Lung microvascular endothelial cell (primary cell): ENCODE data around the gene CACNB4. TPM values are rescaled to one million over a fixed set of nuclear protein-coding genes. Genes with fewer than 3 reads are reported as not detected.

ENCODE experiments used
- DNase-seq, 2 donors: peaks; one replicate each; pipeline versions ENCODE4 v3.0.0 to v3.0.0-alpha.2; 2010; ENCODE audit warnings: low read depth in 2 of 2
- total RNA-seq: library from RNA; depleted of rRNA; stranded (reverse); fragments of >200 nt; gene quantifications from 2 replicates; pipeline ENCODE4 v1.2.1, GENCODE V29; 2014

Gene CACNB4
- total RNA-seq, 1 donor from 2014 or later: under 0.01 TPM

- DNase-seq: no peak
These were observed 9.6 kb downstream of the CACNB4 start for GRCh38 chr2:152089238-152089637.

DNA sequence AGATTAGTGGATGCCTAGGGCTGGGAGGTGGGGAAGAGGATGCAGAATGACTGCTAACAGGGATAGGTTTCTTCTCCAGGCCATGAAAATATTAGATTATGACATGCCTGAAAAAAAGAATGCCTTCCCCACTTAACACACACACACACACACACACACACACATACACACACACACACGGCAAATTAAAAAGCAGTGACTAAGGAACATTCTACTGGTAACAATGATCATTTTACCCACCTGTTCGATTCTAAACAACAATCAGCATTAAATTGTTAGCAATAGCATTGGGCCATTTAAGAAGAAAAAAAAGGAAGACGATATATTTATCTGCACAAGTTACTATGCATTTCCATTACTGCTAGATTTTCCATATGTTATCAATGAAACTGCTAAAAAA, 10.8 kb downstream of the CACNB4 start:
- no peak for DNase-seq

GRCh38 chr2:152086231-152086630, 12.6 kb downstream of the CACNB4 start:
- no peak for DNase-seq

DNA sequence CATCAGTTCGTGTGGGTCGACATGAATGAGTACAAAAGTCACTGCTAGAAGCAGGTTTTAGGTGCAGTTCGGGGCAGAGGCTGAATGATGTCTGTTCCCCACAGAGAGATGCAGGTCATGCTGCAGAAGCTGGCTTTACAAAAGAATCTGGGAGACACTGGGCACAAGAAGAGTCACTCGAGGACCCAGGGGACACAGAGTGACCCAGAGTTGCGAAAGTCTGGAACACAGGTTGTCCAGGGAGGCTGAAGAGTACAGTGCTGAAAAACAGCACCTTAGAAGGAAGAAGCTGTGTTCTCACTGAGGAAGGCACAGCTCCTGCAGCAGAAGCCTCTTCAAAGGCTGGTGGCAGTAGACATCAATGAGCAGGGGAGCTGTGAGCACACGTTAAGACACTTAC, 14.8 kb downstream of the CACNB4 start:
- DNase-seq: no peak

- no peak for DNase-seq
These were observed 15.5 kb downstream of the CACNB4 start for GRCh38 chr2:152083202-152083875.

DNA sequence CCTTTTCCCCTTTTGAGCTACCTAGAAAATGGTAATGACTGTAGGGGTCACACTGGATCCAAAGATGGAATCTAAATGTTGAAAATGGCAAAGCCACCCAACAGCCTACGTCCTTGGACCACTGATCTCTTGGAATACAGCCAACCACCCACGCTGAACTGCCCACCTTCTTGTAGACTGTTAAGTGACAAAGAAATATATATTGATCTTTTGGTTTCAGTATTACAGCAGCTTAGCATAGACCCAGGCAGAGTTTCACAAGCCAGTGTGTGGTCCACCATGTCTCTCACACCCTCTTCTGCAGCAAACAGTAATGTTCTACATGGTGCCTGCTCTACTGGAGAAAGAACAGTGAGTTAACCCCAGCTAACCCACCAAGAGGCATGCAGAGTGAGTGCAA, 20.2 kb downstream of the CACNB4 start:
- no peak for DNase-seq

DNA sequence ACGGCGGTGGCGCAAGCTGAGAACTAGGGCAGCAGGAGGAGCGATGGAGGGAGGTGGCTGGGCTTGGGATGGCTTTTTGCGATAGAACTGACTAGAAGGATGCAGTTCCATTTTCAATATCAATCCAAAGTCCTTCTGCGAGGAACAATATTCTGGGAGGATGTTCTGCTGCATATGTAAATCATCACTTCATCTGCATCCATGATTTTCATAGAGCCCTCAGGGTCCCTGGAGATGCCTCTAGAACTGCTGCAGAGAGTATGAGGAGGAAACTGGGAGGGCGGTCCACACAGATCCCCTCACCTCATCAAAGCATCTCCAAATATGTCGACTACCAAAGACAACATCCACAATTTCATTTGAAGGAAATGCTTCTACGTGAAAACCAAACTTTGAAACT, 20.8 kb downstream of the CACNB4 start:
- DNase-seq: no peak

GRCh38 chr2:152075461-152076050, 23.3 kb downstream of the CACNB4 start:
- DNase-seq: no peak

DNA sequence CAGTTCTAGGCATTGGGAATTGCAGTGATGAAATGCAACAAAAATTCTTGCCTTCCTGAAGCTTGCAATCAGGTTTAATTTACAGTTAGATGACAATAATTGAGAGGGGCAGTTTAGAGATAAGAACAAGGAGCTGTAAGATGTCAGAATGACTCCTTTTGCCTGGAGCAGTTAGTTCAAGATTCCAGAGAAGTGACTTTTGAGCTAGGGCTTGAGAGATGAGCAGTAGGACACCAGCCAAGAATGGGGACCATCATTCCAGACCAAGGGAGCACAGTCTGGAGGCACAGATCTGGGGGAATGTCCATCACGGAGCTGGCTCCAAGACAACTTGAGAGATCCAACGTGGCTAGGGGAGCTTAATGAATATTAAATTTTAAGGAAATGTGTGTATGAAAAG, 26.8 kb downstream of the CACNB4 start:
- no peak for DNase-seq

GRCh38 chr2:152071518-152071917, 27.3 kb downstream of the CACNB4 start:
- DNase-seq: no peak

- no peak for DNase-seq
These were observed 27.8 kb downstream of the CACNB4 start for GRCh38 chr2:152071092-152071491.

GRCh38 chr2:152068226-152068625, 30.6 kb downstream of the CACNB4 start:
- no peak for DNase-seq

DNA sequence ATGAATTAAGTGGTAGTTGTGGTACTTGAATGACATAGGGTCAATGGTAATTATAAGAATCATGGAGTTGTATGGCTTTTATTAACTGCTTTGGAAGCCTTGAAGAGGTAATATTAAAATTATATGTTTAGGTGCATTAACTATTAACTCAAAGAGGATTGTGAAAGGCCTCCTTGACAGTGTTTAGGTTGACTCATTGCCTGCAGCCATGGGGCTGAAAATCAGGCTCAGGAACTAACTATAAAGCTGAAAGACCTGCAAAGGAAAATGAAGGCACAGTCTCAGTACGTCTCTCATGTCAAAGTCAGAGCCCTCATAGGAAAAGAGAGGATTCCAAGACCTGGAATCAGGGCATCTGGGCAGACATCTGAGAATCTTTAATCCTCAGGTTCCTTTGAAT, 31.0 kb downstream of the CACNB4 start:
- no peak for DNase-seq

DNA sequence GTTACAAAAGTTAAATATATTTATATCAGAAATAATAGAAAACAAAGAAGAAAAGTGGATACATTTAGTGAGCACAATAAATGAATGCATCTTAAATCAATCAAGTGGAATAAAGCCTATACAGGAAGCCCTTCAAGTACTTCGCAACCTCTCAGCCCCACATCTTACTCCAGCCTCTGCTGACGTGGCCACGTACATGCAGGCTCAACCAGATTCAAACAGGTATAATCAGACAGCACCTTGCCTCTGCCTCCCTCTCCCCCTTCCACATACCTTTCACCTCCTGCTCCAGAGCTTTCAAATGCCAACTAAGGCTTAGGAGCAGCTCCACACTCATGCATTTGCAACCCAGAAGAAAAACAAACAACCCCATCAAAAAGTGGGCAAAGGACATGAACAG, 32.9 kb downstream of the CACNB4 start:
- DNase-seq: no peak

DNA sequence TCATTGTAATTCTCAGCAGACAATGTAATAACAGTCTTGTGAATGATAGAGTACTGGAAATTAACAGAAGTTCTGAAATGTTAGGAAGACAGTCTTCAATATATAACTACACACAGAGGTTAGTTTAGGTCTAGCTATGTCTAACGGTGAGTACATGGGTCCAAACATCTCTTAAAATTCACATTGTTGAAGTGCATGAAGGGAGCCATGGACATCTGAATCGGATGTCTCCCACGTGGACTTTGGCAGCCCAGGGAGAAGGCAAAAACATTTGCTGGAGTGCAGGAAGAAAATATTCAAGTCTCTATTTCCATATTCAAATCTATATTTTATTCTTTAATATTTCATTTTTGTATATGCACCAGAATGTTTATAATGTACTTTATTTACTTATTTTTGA, 34.8 kb downstream of the CACNB4 start:
- no peak for DNase-seq

DNA sequence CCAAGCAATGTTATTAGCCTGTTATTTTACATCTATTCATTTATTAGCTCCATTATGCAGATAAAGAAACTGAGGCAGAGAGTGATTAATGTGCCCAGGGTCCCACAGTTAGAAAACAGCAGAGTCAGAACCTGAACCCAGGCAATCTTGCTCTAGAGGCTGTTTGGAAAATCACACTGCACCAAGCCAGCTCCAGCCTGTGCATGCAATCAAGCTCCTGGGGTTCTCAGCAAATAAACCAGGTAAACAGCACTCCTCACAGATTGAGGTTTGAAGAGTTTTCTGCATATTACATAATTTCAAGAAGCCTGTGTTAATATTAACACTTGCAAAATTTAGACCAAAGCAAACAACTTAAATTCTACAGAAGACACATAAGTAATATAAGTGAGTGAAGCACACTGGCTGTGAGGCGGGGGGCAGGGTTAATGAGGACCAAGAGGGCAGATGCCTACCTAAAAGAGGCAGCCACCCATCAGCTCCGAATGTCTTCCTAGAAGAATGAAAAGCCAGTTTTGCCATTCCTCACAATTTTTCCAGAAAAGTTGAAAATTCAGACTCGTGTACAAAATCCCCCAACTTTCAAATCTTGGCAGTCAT, 35.4 kb downstream of the CACNB4 start:
- DNase-seq: no peak

- DNase-seq: no peak
These were observed 36.4 kb downstream of the CACNB4 start for GRCh38 chr2:152062125-152063091.

DNA sequence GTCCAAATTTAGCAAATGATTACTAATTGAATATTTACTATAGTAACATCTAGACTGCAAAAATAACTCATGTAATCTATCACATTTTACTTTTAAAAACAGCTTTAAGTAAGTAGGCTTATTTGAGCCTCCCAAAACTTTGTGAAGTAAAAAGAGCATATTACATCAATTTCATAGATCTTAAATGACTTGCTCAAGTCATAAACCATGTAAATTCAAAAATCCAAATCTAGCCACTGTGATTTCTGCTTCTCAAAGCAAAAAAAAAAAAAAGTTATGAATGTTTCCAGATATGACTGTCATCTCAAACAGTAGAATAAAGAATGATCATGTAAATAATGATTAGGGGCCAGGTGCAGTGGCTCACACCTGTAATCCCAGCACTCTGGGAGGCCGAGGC, 37.5 kb downstream of the CACNB4 start:
- no peak for DNase-seq

GRCh38 chr2:152058655-152059054, 40.2 kb downstream of the CACNB4 start:
- DNase-seq: no peak

DNA sequence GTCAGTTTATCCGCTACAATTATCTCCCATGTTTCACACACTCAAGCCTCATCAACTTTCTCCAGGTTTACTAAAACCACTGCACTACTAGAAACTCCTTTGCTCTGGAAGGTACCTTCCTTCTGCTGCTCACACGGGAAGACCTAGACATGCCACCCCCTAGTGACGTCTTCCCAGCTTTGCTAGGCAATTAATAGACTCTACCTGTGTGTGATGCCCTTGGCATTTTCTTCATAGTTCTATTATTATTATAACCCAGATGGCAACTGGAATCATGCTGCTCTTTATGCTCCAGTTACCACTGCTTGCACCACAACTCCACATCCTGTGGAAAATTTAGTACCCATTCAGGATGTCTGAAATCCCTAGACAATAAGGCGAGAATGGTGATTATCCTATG, 42.4 kb downstream of the CACNB4 start:
- no peak for DNase-seq

GRCh38 chr2:152055366-152056108, 43.3 kb downstream of the CACNB4 start:
- DNase-seq: no peak
